ENCODE results near the gene HHIPL1. TPM values are rescaled to one million over a fixed set of nuclear protein-coding genes. Genes with fewer than 3 reads are reported as not detected.
"Not testable (repeated sequence)": the region's sequence is repeated elsewhere in the genome, so short reads cannot be mapped to it uniquely, and the experiment has no call there.

HHIPL1 gene
- total RNA-seq, 1 experiment from 2014 or later: 0.03 TPM

- no peak for DNase-seq (ENCODE audit: low read depth, low spot score)
- in situ Hi-C loops (cut with HindIII; ENCODE audit: low pct_unique_long_range_greater_than_20kb, low sequenced_read_pairs): no loop called here
These were observed 17.2 kb upstream of the HHIPL1 start for GRCh38 chr14:99627510-99628381.

DNA sequence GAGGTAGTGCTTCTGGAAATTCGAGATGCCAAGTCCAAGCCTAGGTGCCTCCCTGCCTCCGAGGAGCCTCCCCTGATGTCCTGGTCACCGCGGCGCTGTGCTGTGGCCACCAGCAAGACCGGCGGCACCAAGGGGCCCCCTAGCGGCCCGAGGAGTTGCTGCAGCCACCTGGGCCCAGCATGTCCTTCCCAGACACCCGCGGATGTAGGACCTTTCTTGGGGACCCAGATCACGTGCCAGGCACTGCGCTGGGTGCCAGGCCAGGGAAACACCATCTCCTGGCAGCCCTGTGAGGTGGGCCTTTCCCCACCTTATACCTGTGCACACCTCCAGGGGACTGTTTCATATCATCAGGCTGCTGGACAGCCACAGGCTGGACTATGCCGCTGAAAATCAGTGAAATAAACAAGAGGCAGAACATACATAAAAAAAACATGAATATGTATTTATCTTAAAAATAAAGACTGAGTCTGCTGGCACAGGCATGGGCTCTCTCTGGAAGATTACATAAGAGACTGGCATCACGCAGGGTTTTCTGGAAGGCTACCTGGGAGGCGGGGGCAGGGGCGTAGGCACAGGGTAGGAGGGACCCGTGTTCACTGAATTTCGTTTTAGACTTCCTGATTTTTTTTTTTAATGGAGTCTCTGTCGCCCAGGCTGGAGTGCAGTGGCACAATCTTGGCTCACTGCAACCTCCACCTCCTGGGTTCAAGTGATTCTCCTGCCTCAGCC, 15.9 kb upstream of the HHIPL1 start:
- in situ Hi-C loops (cut with HindIII; ENCODE audit: low pct_unique_long_range_greater_than_20kb, low sequenced_read_pairs): no loop called here
- peak; percentile 70 for DNase-seq (ENCODE audit: low read depth, low spot score)

DNA sequence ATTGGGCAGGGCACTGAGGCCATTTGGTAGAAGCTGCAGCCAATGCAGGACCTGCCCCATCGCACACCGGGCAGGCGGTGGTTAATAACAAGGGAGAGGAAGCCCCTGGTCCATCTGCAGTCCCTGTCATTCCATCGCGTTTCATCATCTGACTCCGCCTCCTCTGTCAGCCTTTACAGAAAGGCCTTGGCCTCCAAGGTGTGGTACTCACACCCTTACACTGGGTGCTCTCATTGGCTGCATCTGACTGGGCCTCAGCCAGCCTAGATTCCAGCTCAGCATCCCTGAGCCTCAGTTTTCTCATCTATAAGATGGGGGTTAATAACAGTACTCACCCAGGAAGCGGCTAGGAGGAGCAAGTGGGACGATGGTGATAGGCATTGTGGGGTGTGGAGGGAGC, 14.7 kb upstream of the HHIPL1 start:
- in situ Hi-C loops (cut with HindIII; ENCODE audit: low pct_unique_long_range_greater_than_20kb, low sequenced_read_pairs): no loop called here
- no peak for DNase-seq (ENCODE audit: low read depth, low spot score)

- DNase-seq (ENCODE audit: low read depth, low spot score): peak; percentile 21
- in situ Hi-C loops (cut with HindIII; ENCODE audit: low pct_unique_long_range_greater_than_20kb, low sequenced_read_pairs): no loop called here
These were observed 12.4 kb upstream of the HHIPL1 start for GRCh38 chr14:99632410-99633035.

DNA sequence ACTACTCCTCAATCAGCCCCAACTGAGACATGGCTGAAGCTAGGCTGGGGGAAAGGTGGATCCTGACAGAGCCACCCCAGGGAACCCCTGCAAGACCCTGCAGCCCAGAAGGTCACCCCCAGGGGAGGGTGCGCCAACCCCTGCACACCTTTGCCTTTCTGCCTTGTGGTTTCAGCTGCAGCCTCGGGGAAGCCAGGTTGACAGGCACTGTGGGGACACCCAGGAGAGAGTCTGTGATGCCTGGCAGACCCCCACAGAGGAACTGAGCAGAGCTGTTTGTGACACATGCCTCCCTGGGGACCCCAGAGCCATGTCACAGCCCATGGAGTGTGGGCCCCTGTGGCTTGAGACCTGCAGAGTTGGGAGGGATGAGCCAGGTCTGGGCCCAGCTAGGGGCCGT, 11.8 kb upstream of the HHIPL1 start:
- DNase-seq (ENCODE audit: low read depth, low spot score): no peak
- in situ Hi-C loops (cut with HindIII; ENCODE audit: low pct_unique_long_range_greater_than_20kb, low sequenced_read_pairs): no loop called here

DNA sequence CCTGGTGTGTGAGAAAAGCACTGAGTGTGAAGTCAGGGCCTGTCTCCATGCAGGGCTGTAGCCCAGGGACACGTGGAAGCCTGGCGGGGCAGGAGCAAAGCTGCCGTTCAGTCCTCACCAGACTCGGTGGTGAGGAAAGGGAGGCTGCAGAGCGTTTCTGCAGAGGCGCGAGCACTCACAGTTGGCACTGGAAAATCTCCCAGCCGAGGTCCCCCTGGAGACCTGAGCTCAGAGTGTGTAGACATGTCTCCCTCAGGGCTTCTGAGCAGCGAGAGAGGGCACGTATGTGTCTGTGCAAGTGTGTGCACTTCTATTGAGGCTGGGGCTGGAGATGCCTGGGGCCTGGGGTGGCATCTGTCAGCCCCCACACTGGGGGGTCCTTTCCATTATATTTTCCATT, 11.0 kb upstream of the HHIPL1 start:
- in situ Hi-C loops (cut with HindIII; ENCODE audit: low pct_unique_long_range_greater_than_20kb, low sequenced_read_pairs): no loop called here
- no peak for DNase-seq (ENCODE audit: low read depth, low spot score)

DNA sequence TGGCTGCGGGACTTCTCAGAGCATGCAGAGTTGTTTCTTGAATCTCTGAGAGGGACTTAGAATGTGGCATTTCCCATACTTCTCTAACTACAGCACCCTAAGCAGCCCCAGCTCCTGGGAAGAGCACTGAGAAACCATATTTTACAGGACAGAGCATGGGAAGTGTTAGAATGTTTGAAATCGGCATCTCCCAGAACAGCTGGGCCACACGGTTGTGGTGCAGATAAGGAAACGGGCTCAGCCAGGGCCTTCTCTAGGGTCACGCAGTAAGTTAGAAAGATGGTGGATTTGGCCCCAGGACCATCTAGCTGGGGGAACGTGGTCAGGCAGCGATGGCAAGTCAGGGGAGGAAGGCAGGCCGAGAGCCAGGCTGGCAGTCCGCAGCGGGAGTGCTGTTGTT, 10.5 kb upstream of the HHIPL1 start:
- in situ Hi-C loops (cut with HindIII; ENCODE audit: low pct_unique_long_range_greater_than_20kb, low sequenced_read_pairs): no loop called here
- no peak for DNase-seq (ENCODE audit: low read depth, low spot score)

DNA sequence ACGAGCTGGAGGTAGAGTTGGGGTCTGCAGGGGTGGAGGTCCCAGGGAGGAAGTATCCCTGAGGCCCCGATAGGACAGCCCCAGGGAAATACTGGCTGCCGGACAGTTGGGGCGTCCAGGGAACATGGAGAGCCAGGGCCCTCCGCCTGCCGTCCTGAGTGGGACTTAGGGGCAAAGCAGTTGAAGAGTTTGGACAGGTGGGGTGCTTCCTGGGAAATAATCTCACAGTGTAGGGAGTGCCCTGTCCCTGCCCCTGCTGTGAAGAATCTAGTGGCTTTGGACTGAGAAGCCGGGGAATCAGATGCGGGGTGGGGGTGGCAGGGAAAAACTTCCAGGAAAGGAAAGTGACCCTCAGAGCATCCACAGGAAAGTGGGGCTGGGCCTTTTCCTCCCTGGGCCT, 9.8 kb upstream of the HHIPL1 start:
- in situ Hi-C loops (cut with HindIII; ENCODE audit: low pct_unique_long_range_greater_than_20kb, low sequenced_read_pairs): no loop called here
- DNase-seq (ENCODE audit: low read depth, low spot score): no peak

GRCh38 chr14:99636487-99636886, 8.4 kb upstream of the HHIPL1 start:
- in situ Hi-C loops (cut with HindIII; ENCODE audit: low pct_unique_long_range_greater_than_20kb, low sequenced_read_pairs): no loop called here

GRCh38 chr14:99637624-99638023, 7.3 kb upstream of the HHIPL1 start:
- DNase-seq (ENCODE audit: low read depth, low spot score): no peak
- in situ Hi-C loops (cut with HindIII; ENCODE audit: low pct_unique_long_range_greater_than_20kb, low sequenced_read_pairs): no loop called here

More at GRCh38 chr14:99636487-99636886, 8.4 kb upstream of the HHIPL1 start:
- DNase-seq (ENCODE audit: low read depth, low spot score): no peak

- DNase-seq (ENCODE audit: low read depth, low spot score); in situ Hi-C loops (cut with HindIII; ENCODE audit: low pct_unique_long_range_greater_than_20kb, low sequenced_read_pairs): not testable (repeated sequence)
These were observed 2.2 kb upstream of the HHIPL1 start for GRCh38 chr14:99642771-99643170.

DNA sequence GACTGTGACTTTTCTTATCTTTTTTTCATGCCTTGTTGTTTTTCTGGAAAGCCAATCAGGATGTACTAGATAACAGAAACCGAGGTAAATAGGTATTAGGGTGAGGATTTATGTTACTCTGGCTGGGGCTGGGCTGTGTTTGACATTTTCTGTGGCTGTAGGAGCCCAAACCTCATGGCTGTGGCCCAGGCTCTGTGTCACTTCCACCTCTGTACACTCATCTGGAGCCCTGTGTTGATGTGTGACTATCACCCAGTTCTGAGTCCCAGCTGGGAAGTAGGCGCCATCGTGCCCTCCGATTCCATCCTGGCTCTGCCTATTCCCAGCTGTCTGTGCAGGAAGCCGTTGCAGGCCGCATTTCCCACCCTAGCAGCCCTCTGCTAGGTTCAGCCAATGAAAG, 1.6 kb upstream of the HHIPL1 start:
- no peak for DNase-seq (ENCODE audit: low read depth, low spot score)
- in situ Hi-C loops (cut with HindIII; ENCODE audit: low pct_unique_long_range_greater_than_20kb, low sequenced_read_pairs): no loop called here

- in situ Hi-C loops (cut with HindIII; ENCODE audit: low pct_unique_long_range_greater_than_20kb, low sequenced_read_pairs): no loop called here
- no peak for DNase-seq (ENCODE audit: low read depth, low spot score)
These were observed 818 bp upstream of the HHIPL1 start for GRCh38 chr14:99644035-99644587.

GRCh38 chr14:99645545-99646505, 896 bp downstream of the HHIPL1 start:
- no peak for DNase-seq (ENCODE audit: low read depth, low spot score)
- in situ Hi-C loops (cut with HindIII; ENCODE audit: low pct_unique_long_range_greater_than_20kb, low sequenced_read_pairs): no loop called here

DNA sequence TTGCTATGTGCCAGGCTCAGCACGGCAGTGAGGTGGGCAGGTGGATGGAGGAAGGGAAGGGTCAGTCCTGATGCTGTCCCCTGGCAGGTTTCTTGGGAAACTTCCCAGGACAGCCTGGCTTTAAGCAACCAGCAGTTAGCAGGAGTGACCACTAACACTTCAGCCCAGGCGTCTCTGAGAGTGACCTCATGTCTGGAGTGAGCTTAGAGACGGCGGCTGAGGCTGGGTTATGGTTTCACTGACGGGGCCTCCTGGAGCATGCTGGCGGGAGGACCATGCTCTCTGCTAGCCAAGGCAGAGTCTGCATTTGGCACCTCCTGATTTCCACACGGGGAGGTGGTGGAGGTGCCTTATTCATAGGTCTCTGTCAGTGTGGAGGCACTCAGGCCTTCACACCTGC, 2.5 kb downstream of the HHIPL1 start:
- no peak for DNase-seq (ENCODE audit: low read depth, low spot score)
- in situ Hi-C loops (cut with HindIII; ENCODE audit: low pct_unique_long_range_greater_than_20kb, low sequenced_read_pairs): no loop called here

GRCh38 chr14:99648027-99648784, 3.3 kb downstream of the HHIPL1 start:
- in situ Hi-C loops (cut with HindIII; ENCODE audit: low pct_unique_long_range_greater_than_20kb, low sequenced_read_pairs): no loop called here
- no peak for DNase-seq (ENCODE audit: low read depth, low spot score)

GRCh38 chr14:99649219-99649618, 4.3 kb downstream of the HHIPL1 start:
- in situ Hi-C loops (cut with HindIII; ENCODE audit: low pct_unique_long_range_greater_than_20kb, low sequenced_read_pairs): no loop called here
- no peak for DNase-seq (ENCODE audit: low read depth, low spot score)
